K562 (cell line): ENCODE data around the gene TOX2. TPM values are rescaled to one million over a fixed set of nuclear protein-coding genes. Genes with fewer than 3 reads are reported as not detected.

Experiments used
- ATAC-seq: fragments of 200-7000 bp; cut with Tn5 transposase; 3 replicates; pipeline ENCODE4 v1.9.1; 2020; ENCODE audit warnings: moderate library complexity
- BruUV-seq: library from RNA; stranded (reverse); fragments of 400-500 nt; replicated peaks from 2 replicates; lab custom pipeline; 2021; lab: Mats Ljungman, UMichigan
- CTCF ChIA-PET: fragments of 300-600 bp; formaldehyde crosslinking; extraction: SDS; loops from one replicate; lab custom pipeline; 2021; ENCODE audit warnings: low intra/inter-chr PET ratio; lab: Yijun Ruan, JAX
- POLR2A ChIA-PET: fragments of 300-600, 350-650 bp; sonication (Branson Sonifier 250); formaldehyde crosslinking; extraction: SDS; loops from one replicate; lab custom pipeline; 2021; ENCODE audit warnings: antibody characterized with exemption, inconsistent platforms; lab: Yijun Ruan, JAX
- DNase-seq, 4 experiments: peaks; one replicate each; pipeline versions ENCODE4 v3.0.0 to v3.0.0-alpha.2; 2011 to 2018; ENCODE audit warnings: low spot score in 3 of 4, mixed read lengths in 3 of 4; ENCODE audit errors: extremely low read depth in 1 of 4
- FAIRE-seq: peaks from 2 replicates; lab custom pipeline; 2011; peaks lifted over from hg19 to GRCh38; lab: Jason Lieb, UNC
- H2AFZ ChIP-seq: 2 replicates; pipeline ENCODE4 v1.6.0; 2011; ENCODE audit warnings: low read depth, low read length, control low read depth, inconsistent platforms
- H3K27ac ChIP-seq: fragments of 200-600 bp; 3 replicates; pipeline ENCODE4 v1.8.0; 2011; ENCODE audit warnings: low read depth, mild to moderate bottlenecking, control low read depth, inconsistent platforms, low read length, moderate library complexity, mixed read lengths; ENCODE audit errors: extremely low read depth
- H3K27me3 ChIP-seq, 2 experiments: fragments of 300-600 bp in 1 of 2; 2 replicates in 1 of 2; 3 replicates in 1 of 2; pipeline versions ENCODE4 v1.6.0 to v1.8.0; 2011; ENCODE audit warnings: inconsistent platforms in 2 of 2, low read length in 2 of 2, mild to moderate bottlenecking in 1 of 2, mixed read lengths in 1 of 2, moderate library complexity in 1 of 2; ENCODE audit not compliant: control insufficient read depth in 2 of 2, insufficient read depth in 2 of 2
- H3K36me3 ChIP-seq: fragments of 300-600 bp; 3 replicates; pipeline ENCODE4 v1.8.0; 2011; ENCODE audit warnings: mild to moderate bottlenecking, low read length, inconsistent platforms; ENCODE audit not compliant: control insufficient read depth, insufficient read depth
- H3K4me1 ChIP-seq, 2 experiments: fragments of 200-600 bp in 1 of 2; replicated peaks in 1 of 2; 2 replicates in 1 of 2; 3 replicates in 1 of 2; pipeline versions ENCODE4 v1.5.1 to v1.8.0; 2011; ENCODE audit warnings: inconsistent platforms in 2 of 2, low read length in 2 of 2, mild to moderate bottlenecking in 1 of 2, mixed read lengths in 1 of 2, moderate library complexity in 1 of 2; ENCODE audit not compliant: control insufficient read depth in 2 of 2, insufficient read depth in 2 of 2
- H3K4me2 ChIP-seq: 2 replicates; pipeline ENCODE4 v1.6.1; 2011; ENCODE audit warnings: low read length, control low read depth, inconsistent platforms, mixed read lengths; ENCODE audit not compliant: insufficient read depth
- H3K4me3 ChIP-seq: fragments of 200-600 bp; sonication (generic), shearing (Covaris generic); 2 replicates; pipeline ENCODE4 v1.5.1; 2016; ENCODE audit warnings: control low read depth, inconsistent platforms
- H3K79me2 ChIP-seq: fragments of 200-600 bp; 3 replicates; pipeline ENCODE4 v1.8.0; 2011; ENCODE audit warnings: low read length, inconsistent platforms; ENCODE audit not compliant: control insufficient read depth, insufficient read depth
- H3K9ac ChIP-seq, 2 experiments: 2 replicates each; pipeline versions ENCODE4 v1.6.0 to v1.6.1; 2011; ENCODE audit warnings: low read depth in 2 of 2, low read length in 2 of 2, control low read depth in 1 of 2, inconsistent platforms in 1 of 2, mild to moderate bottlenecking in 1 of 2, mixed read lengths in 1 of 2; ENCODE audit not compliant: insufficient read depth in 1 of 2
- H3K9me1 ChIP-seq: one replicate; pipeline ENCODE4 v1.6.0; 2011; ENCODE audit warnings: inconsistent platforms, mild to moderate bottlenecking, low read length, moderate library complexity; ENCODE audit not compliant: control insufficient read depth, insufficient read depth
- H3K9me3 ChIP-seq: replicated peaks from 2 replicates; pipeline ENCODE4 v1.5.1; 2011; ENCODE audit warnings: low read depth, low read length, inconsistent platforms; ENCODE audit not compliant: control insufficient read depth, insufficient read depth
- H4K20me1 ChIP-seq: replicated peaks from 2 replicates; pipeline ENCODE4 v1.6.1; 2011; ENCODE audit warnings: low read length, inconsistent platforms, mixed read lengths; ENCODE audit not compliant: control insufficient read depth, insufficient read depth
- BRF1 ChIP-seq: IDR thresholded peaks from 3 replicates; pipeline ENCODE4 v1.6.1; 2011; ENCODE audit warnings: borderline replicate concordance, mild to moderate bottlenecking; ENCODE audit not compliant: insufficient read length; ENCODE audit errors: extremely low read depth
- CC2D1A ChIP-seq: fragments of 450-650 bp; IDR thresholded peaks from 2 replicates; pipeline ENCODE4 v1.6.1; 2017; ENCODE audit warnings: mild to moderate bottlenecking
- POLR2AphosphoS2 ChIP-seq: IDR thresholded peaks from 2 replicates; pipeline ENCODE4 v1.6.1; 2012; ENCODE audit warnings: low read length, improper control_type of control experiment
- POLR3G ChIP-seq: IDR thresholded peaks from 2 replicates; pipeline ENCODE4 v1.6.1; 2011; ENCODE audit not compliant: insufficient read length, insufficient replicate concordance; ENCODE audit errors: extremely low read depth
- WGBS: fragments of 100-300 bp; shearing (Covaris generic); methylation state at CpG from one replicate; pipeline ENCODE4 v1.1.6; 2016; ENCODE audit warnings: low coverage, mixed read lengths; ENCODE audit not compliant: insufficient coverage; ENCODE audit errors: missing lambda C conversion rate; 5-methylcytosine and 5-hydroxymethylcytosine counted together
- in situ Hi-C: fragments of 300-500 bp; cut with MboI; formaldehyde crosslinking; loops from 4 replicates; pipeline ENCODE4 v1.15.0; 2018; ENCODE audit warnings: inconsistent platforms, mixed read lengths
- intact Hi-C: fragments of 100-400 bp; cut with micrococcal nuclease; formaldehyde crosslinking; loops from 2 replicates; pipeline ENCODE4 v1.14.2; 2022
- polyA plus RNA-seq, 8 experiments: library from polyadenylated mRNA; depleted of rRNA in 4 of 8; stranded (reverse) in 5 of 8; unstranded in 3 of 8; fragments of >200 nt; fragmentation: Nextera tagmentation in 2 of 8; fragmentation: Illumina TruSeq in 1 of 8; extraction: Ambion mirVana in 2 of 8; extraction: Trizol in 1 of 8; gene quantifications; 2 replicates each; pipeline versions ENCODE4 v1.2.1 to v1.2.3, GENCODE V29; 2011 to 2014; ENCODE audit warnings: inconsistent platforms in 1 of 8, missing spikeins in 1 of 8
- total RNA-seq, 7 experiments: library from RNA; depleted of rRNA in 6 of 7; stranded (reverse); fragments of >200 nt in 6 of 7; fragmentation: Illumina TruSeq in 2 of 7; extraction: Trizol in 2 of 7; gene quantifications; 2 replicates each; pipeline versions ENCODE4 v1.2.1 to v1.2.3, GENCODE V29; 2011 to 2021; ENCODE audit warnings: low replicate concordance in 1 of 7
- TF ChIP-seq, protein P1 (sequence below): fragments of 450-650 bp; IDR thresholded peaks from 2 replicates; pipeline ENCODE4 v1.6.1; 2016; ENCODE audit warnings: mild to moderate bottlenecking

The TOX2 gene
- total and polyA plus RNA-seq, 9 of the 15 experiments (the other 6 are each of a cell fraction or from before 2014, with no cell fraction given): not detected

DNA sequence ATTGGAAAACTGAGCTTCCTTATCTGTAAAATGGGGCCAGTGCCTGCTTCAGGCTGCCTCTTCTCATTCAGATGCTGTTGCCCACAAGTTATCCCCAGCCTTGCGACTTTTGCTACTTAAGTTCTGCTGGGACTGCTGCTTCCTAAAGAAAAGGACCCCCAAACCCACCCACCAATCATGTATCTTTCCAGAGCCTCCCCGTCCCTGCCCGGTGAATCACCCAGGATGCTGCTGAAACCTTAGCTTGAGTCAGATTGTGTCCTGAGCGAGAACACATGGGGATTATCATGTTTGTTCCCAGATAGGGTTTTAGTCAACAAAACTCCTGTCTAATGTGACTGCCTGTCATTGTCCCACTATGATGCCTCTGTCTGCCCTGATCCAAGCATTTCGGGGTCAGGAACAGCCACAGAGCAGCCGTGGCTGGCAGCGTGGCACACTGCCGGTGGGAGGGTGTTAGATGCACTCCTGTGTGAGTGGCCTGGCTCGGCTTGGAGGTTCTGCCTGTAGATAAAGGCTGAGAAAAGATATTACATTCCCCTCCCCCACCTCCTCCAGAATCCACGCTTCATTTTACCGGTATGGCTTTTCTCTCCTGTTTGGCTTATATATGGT, 79.9 kb downstream of the TOX2 start:
- intact Hi-C loops (no loop called here), in situ Hi-C loops (no loop called here)
- Histone ChIP-seq H4K20me1 (no peaks in the 10 kb centered on the region; the same call in 1 of the 2 replicates), H3K9ac (peak overlapping the region in 1 of 2 experiments; percentile 68; a peak in 1 of 4 replicates), H3K9me1 (no peaks in the 10 kb centered on the region), H3K4me3 (no peak overlapping the region), H3K36me3 (no peaks in the 10 kb centered on the region), H3K79me2 (no peaks in the 10 kb centered on the region), H2AFZ (no peak overlapping the region), H3K27me3 (peaks cover 0 to 13% of the 10 kb centered on the region in 2 experiments; a peak in 1 of 5 replicates), H3K4me1 (no peaks in the 10 kb centered on the region), H3K27ac (no peak overlapping the region), H3K4me2 (no peak overlapping the region), H3K9me3 (no peaks in the 10 kb centered on the region)
- BruUV-seq: no TSS peak
- WGBS: 0% methylated on average over 11 of the region's 11 CpGs
- ChIA-PET CTCF (no interaction called here), POLR2A (interaction anchor here (0.6 to 0.7 kb wide), 2 partner anchors 83 to 536 kb away, joined by 3 read pairs; no protein-coding TSS in a partner anchor)
- FAIRE-seq (no peak), ATAC-seq (no peak), DNase-seq (no peak)
- TF ChIP-seq, protein P1, sequence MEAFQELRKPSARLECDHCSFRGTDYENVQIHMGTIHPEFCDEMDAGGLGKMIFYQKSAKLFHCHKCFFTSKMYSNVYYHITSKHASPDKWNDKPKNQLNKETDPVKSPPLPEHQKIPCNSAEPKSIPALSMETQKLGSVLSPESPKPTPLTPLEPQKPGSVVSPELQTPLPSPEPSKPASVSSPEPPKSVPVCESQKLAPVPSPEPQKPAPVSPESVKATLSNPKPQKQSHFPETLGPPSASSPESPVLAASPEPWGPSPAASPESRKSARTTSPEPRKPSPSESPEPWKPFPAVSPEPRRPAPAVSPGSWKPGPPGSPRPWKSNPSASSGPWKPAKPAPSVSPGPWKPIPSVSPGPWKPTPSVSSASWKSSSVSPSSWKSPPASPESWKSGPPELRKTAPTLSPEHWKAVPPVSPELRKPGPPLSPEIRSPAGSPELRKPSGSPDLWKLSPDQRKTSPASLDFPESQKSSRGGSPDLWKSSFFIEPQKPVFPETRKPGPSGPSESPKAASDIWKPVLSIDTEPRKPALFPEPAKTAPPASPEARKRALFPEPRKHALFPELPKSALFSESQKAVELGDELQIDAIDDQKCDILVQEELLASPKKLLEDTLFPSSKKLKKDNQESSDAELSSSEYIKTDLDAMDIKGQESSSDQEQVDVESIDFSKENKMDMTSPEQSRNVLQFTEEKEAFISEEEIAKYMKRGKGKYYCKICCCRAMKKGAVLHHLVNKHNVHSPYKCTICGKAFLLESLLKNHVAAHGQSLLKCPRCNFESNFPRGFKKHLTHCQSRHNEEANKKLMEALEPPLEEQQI: no peak
- no peak for TF ChIP-seq POLR2AphosphoS2
- TF ChIP-seq POLR3G: no peak
- TF ChIP-seq BRF1: no peak
- no peak for TF ChIP-seq CC2D1A
